Gastrocnemius medialis (tissue), 4 donors: ENCODE results near the gene BLOC1S5.

Experiments
- CTCF ChIP-seq, 5 experiments: fragments of 450-650 bp in 3 of 5; fragments of 200-600 bp in 2 of 5; sonication (generic) in 2 of 5; IDR thresholded peaks in 4 of 5; conservative IDR thresholded peaks in 1 of 5; 1 replicate in 4 of 5; 2 replicates in 1 of 5; pipeline ENCODE4 v1.5.1; 2016 to 2019; ENCODE audit warnings: antibody characterized with exemption in 5 of 5, mild to moderate bottlenecking in 3 of 5, moderate library complexity in 3 of 5
- POLR2A ChIP-seq, 2 donors: fragments of 450-650 bp; IDR thresholded peaks; one replicate each; pipeline ENCODE4 v1.6.1; 2017; ENCODE audit warnings: antibody characterized with exemption in 2 of 2, mild to moderate bottlenecking in 2 of 2, moderate library complexity in 2 of 2

- TF ChIP-seq CTCF (IDR thresholded peaks at IDR 0.05 in 4 of 5, conservative IDR thresholded peaks at IDR 0.05 in 1 of 5) (no peak), POLR2A (IDR thresholded peaks at IDR 0.05) (no peak)
These were observed 689 bp upstream of the BLOC1S5 start for GRCh38 chr6:8064638-8065518.
